GDM1 (cell line): ENCODE results near the gene LRRC25.

Experiments
- DNase-seq: peaks from one replicate; lab custom pipeline; 2025; lab: John Stamatoyannopoulos, UW

Gene LRRC25

DNA sequence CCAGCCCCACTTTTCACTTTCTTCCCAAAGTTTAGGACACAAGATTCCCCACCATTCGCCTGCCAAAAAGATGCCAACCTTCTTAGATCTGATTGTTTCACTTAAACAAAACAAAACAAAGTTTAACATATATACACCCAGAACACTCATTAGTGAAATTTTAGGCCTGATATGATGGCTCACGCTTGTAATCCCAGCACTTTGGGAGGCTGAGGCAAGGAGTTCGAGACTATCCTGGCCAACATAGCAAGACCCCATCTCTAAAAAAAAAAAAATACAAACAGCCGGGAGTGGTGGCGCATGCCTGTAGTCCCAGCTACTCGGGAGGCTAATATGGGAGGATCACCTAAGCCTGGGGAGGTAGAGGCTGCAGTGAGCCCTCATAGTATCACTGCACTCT lies 52.1 kb downstream of the LRRC25 start:
- no peak for DNase-seq

DNA sequence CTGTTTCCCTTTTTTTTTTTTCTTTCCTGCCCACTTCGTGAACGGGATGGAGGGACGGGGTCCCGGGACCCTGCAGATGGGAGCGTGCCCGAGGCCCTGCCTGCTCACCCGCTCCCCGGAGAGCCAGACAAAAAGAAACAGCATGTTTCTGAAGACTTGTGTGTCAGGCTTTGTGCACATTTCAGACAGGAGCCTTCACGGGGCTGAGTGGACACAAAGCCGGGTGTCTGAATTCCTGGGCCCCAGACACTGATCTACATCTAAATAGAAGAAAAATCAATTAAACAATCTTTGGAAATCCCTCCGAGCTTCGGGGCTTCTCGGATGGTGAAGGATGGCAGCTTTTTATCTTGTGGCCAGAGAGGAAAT lies 52.9 kb downstream of the LRRC25 start:
- no peak for DNase-seq

GRCh38 chr19:18342090-18342632 lies 55.3 kb downstream of the LRRC25 start:
- no peak for DNase-seq
